Embryonic facial prominence (tissue), 1 donor: ENCODE data around the gene SAPCD2.

Source experiments
- DNase-seq: peaks from one replicate; pipeline ENCODE4 v3.0.0-alpha.2; 2016; ENCODE audit errors: extremely low spot score

SAPCD2 gene

GRCh38 chr9:137031904-137032640 is 38.3 kb downstream of the SAPCD2 start, which contains the start of gene FUT7:
FUT7 (minus strand) TSS chr9:137032088; CDS start chr9:137031991, 97 bp downstream.
- DNase-seq = no peak

- no peak for DNase-seq
Observed at GRCh38 chr9:137030538-137031527, 39.5 kb downstream of the SAPCD2 start.

GRCh38 chr9:137030006-137030405 is 40.4 kb downstream of the SAPCD2 start:
- DNase-seq = no peak

- DNase-seq = no peak
Observed at GRCh38 chr9:137029058-137029936, 41.1 kb downstream of the SAPCD2 start.

- DNase-seq = no peak
Observed at GRCh38 chr9:137028263-137029057, 41.9 kb downstream of the SAPCD2 start.

GRCh38 chr9:137027369-137028262 is 42.7 kb downstream of the SAPCD2 start, which contains the start of gene ABCA2:
ABCA2 (minus strand) TSS chr9:137028237; CDS start chr9:137028140, 97 bp downstream.
- DNase-seq = no peak

- DNase-seq = no peak
Observed at GRCh38 chr9:137026828-137027227, 43.5 kb downstream of the SAPCD2 start.

- DNase-seq = no peak
Observed at GRCh38 chr9:137026384-137026783, 44.0 kb downstream of the SAPCD2 start.

- DNase-seq = no peak
Observed at GRCh38 chr9:137025517-137025966, 44.8 kb downstream of the SAPCD2 start.

GRCh38 chr9:137023583-137023991 is 46.8 kb downstream of the SAPCD2 start:
- DNase-seq = no peak

GRCh38 chr9:137023157-137023556 is 47.2 kb downstream of the SAPCD2 start:
- DNase-seq = no peak

GRCh38 chr9:137022662-137023008 is 47.7 kb downstream of the SAPCD2 start:
- no peak for DNase-seq

GRCh38 chr9:137021979-137022661 is 48.2 kb downstream of the SAPCD2 start:
- no peak for DNase-seq

- no peak for DNase-seq
Observed at GRCh38 chr9:137021568-137021978, 48.8 kb downstream of the SAPCD2 start.

- no peak for DNase-seq
Observed at GRCh38 chr9:137020771-137021567, 49.4 kb downstream of the SAPCD2 start.

- DNase-seq = no peak
Observed at GRCh38 chr9:137019891-137020683, 50.3 kb downstream of the SAPCD2 start.
